Hepatocyte (in vitro differentiated cells): ENCODE data around the gene AP3M1. TPM values are rescaled to one million over a fixed set of nuclear protein-coding genes. Genes with fewer than 3 reads are reported as not detected.

ENCODE experiments used
- DNase-seq: peaks from one replicate; pipeline ENCODE4 v3.0.0-alpha.2; 2016; ENCODE audit warnings: low spot score
- H2AFZ ChIP-seq: fragments of 200-600 bp; sonication (generic); 2 replicates; pipeline ENCODE4 v1.6.0; 2016; ENCODE audit warnings: antibody characterized with exemption, mild to moderate bottlenecking
- H3K27ac ChIP-seq: fragments of 200-600 bp; sonication (generic); 2 replicates; pipeline ENCODE4 v1.5.1; 2016; ENCODE audit warnings: mild to moderate bottlenecking
- H3K27me3 ChIP-seq: fragments of 200-600 bp; sonication (generic); 2 replicates; pipeline ENCODE4 v1.6.1; 2016
- H3K36me3 ChIP-seq: fragments of 200-600 bp; sonication (generic); replicated peaks from 2 replicates; pipeline ENCODE4 v1.5.1; 2016; ENCODE audit warnings: low read depth; ENCODE audit not compliant: insufficient read depth
- H3K4me1 ChIP-seq: fragments of 200-600 bp; sonication (generic); 2 replicates; pipeline ENCODE4 v1.5.1; 2016; ENCODE audit warnings: mild to moderate bottlenecking, moderate library complexity; ENCODE audit not compliant: insufficient read depth
- H3K4me2 ChIP-seq: fragments of 200-600 bp; sonication (generic); 2 replicates; pipeline ENCODE4 v1.6.0; 2016
- H3K4me3 ChIP-seq: fragments of 200-600 bp; sonication (generic); 2 replicates; pipeline ENCODE4 v1.5.1; 2016; ENCODE audit warnings: mild to moderate bottlenecking
- H3K79me2 ChIP-seq: fragments of 200-600 bp; sonication (generic); 2 replicates; pipeline ENCODE4 v1.6.0; 2017; ENCODE audit warnings: mild to moderate bottlenecking
- H3K9me2 ChIP-seq: fragments of 200-600 bp; sonication (generic); replicated peaks from 2 replicates; pipeline ENCODE4 v1.6.0; 2017; ENCODE audit warnings: mild to moderate bottlenecking; ENCODE audit not compliant: insufficient read depth
- H3K9me3 ChIP-seq: fragments of 200-600 bp; sonication (generic); 2 replicates; pipeline ENCODE4 v1.5.1; 2016; ENCODE audit warnings: low read depth, mild to moderate bottlenecking
- H4K20me1 ChIP-seq: fragments of 200-600 bp; sonication (generic); 2 replicates; pipeline ENCODE4 v1.6.0; 2016; ENCODE audit warnings: mild to moderate bottlenecking; ENCODE audit not compliant: insufficient read depth, poor library complexity, severe bottlenecking
- CTCF ChIP-seq: fragments of 200-600 bp; sonication (generic); IDR thresholded peaks from 2 replicates; pipeline ENCODE4 v1.5.1; 2016; ENCODE audit warnings: antibody characterized with exemption, mild to moderate bottlenecking; ENCODE audit not compliant: poor library complexity
- EZH2 ChIP-seq: fragments of 200-600 bp; sonication (generic); IDR thresholded peaks from 2 replicates; pipeline ENCODE4 v1.6.1; 2016; ENCODE audit warnings: antibody characterized with exemption, mild to moderate bottlenecking, borderline replicate concordance
- EZH2phosphoT487 ChIP-seq: fragments of 200-600 bp; sonication (generic); IDR thresholded peaks from one replicate; pipeline ENCODE4 v1.6.1; 2018; ENCODE audit warnings: antibody characterized with exemption, mild to moderate bottlenecking, low read depth, moderate library complexity; ENCODE audit not compliant: unreplicated experiment, severe bottlenecking
- WGBS: methylation state at CpG from one replicate; pipeline ENCODE4 v1.1.6; 2016; ENCODE audit warnings: low lambda C conversion rate; ENCODE audit errors: missing lambda C conversion rate; 5-methylcytosine and 5-hydroxymethylcytosine counted together
- polyA plus RNA-seq: library from polyadenylated mRNA; unstranded; fragments of >200 nt; fragmentation: Nextera tagmentation; extraction: Ambion mirVana; gene quantifications from 2 replicates; pipeline ENCODE4 v1.2.1, GENCODE V29; 2016
- total RNA-seq: library from RNA; depleted of rRNA; stranded (reverse); fragments of >200 nt; gene quantifications from 2 replicates; pipeline ENCODE4 v1.2.3, GENCODE V29; 2014

The AP3M1 gene
- total and polyA plus RNA-seq, 2 experiments from 2014 or later: 28.2 to 35.0 TPM

GRCh38 chr10:74121368-74121767 lies 29.3 kb downstream of the AP3M1 start:
- Histone ChIP-seq H2AFZ (no peak overlapping the region), H3K27me3 (no peaks in the 10 kb centered on the region), H3K9me3 (no peaks in the 10 kb centered on the region), H3K4me3 (no peak overlapping the region), H4K20me1 (no peaks in the 10 kb centered on the region), H3K4me1 (peaks cover 6% of the 10 kb centered on the region), H3K36me3 (no peaks in the 10 kb centered on the region), H3K4me2 (no peak overlapping the region), H3K79me2 (no peaks in the 10 kb centered on the region), H3K27ac (peak overlapping the region; percentile 7), H3K9me2 (no peaks in the 10 kb centered on the region)
- no peak for DNase-seq
- 68% methylated on average over 1 of the region's 1 CpG for WGBS
- TF ChIP-seq EZH2phosphoT487: no peak
- no peak for TF ChIP-seq CTCF
- TF ChIP-seq EZH2: no peak

DNA sequence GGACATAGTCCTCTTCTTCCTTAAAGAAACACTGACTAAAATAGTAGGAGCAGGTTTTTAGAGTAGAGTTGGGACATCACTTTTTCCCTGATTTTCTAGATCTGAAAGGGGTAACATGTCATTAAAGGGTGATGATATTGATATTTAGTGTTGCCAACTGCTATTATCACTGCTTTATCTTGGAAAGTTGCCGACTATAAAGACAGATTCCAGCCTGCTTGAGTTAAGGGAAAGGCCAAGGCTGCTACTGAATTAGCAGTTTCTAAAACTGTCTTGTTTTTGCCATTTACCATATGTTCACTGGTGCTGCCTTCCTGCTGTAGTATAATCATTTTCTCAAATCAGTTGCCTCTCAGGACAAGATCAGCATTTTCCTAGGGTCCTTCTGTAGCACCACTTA lies 29.7 kb downstream of the AP3M1 start:
- DNase-seq: no peak
- no peaks in the 10 kb centered on the region for H4K20me1 ChIP-seq
- no peak overlapping the region for H2AFZ ChIP-seq
- no peaks in the 10 kb centered on the region for H3K9me3 ChIP-seq
- H3K36me3 ChIP-seq: no peaks in the 10 kb centered on the region
- H3K4me3 ChIP-seq: no peak overlapping the region
- no peaks in the 10 kb centered on the region for H3K79me2 ChIP-seq
- no peaks in the 10 kb centered on the region for H3K9me2 ChIP-seq
- H3K27ac ChIP-seq: peak overlapping the region; percentile 7
- H3K4me1 ChIP-seq: peaks cover 6% of the 10 kb centered on the region
- H3K27me3 ChIP-seq: no peaks in the 10 kb centered on the region
- TF ChIP-seq CTCF (no peak), EZH2phosphoT487 (no peak), EZH2 (no peak)
- 57% methylated on average over 1 of the region's 1 CpG for WGBS
- H3K4me2 ChIP-seq: no peak overlapping the region

DNA sequence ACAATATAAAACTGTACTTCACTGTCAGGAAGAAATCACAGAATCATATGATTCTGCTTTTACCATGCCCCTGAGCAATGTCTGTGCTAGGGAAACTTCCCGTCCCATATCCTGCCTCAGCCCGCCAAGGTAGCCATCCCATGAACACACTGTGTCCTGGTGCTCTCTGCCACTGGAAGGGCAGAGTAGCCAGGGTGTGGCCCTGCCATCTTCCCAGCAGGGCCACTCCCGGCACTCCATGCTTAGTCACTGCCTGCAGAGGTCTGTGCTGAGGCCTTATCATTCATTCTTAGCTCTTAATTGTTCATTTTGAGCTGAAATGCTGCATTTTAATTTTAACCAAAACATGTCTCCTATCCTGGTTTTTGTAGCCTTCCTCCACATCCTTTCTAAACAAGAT lies 31.8 kb downstream of the AP3M1 start:
- no peaks in the 10 kb centered on the region for H3K27me3 ChIP-seq
- H3K27ac ChIP-seq: no peak overlapping the region
- WGBS: 94% methylated on average over 3 of the region's 3 CpGs
- peaks cover 6% of the 10 kb centered on the region for H3K4me1 ChIP-seq
- TF ChIP-seq EZH2phosphoT487: no peak
- TF ChIP-seq CTCF: no peak
- no peak for TF ChIP-seq EZH2
- H3K4me2 ChIP-seq: no peak overlapping the region
- H4K20me1 ChIP-seq: no peaks in the 10 kb centered on the region
- no peaks in the 10 kb centered on the region for H3K9me2 ChIP-seq
- no peaks in the 10 kb centered on the region for H3K36me3 ChIP-seq
- no peaks in the 10 kb centered on the region for H3K9me3 ChIP-seq
- H3K4me3 ChIP-seq: no peak overlapping the region
- H3K79me2 ChIP-seq: no peaks in the 10 kb centered on the region
- no peak for DNase-seq
- H2AFZ ChIP-seq: no peak overlapping the region

DNA sequence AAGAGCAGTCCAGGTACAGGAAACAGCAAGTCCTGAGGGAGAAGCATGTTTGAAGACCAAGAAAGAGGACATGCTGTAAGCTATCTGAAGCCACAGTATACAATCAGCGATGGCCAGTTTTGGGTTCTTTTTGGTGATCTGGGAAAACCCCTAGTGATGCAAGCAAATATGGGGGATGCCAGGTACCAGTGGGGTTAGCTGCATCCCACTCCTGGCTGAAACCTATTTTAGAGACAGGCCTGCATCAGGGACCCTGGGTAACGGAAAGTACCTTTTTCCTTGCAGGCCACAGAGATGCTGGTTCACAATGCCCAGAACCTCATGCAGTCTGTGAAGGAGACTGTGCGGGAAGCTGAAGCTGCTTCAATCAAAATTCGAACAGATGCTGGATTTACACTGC lies 32.9 kb downstream of the AP3M1 start:
- Histone ChIP-seq H3K9me3 (no peaks in the 10 kb centered on the region), H3K4me2 (no peak overlapping the region), H3K36me3 (no peaks in the 10 kb centered on the region), H3K79me2 (no peaks in the 10 kb centered on the region), H3K27me3 (no peaks in the 10 kb centered on the region), H3K4me3 (no peak overlapping the region), H2AFZ (no peak overlapping the region), H3K4me1 (peaks cover 6% of the 10 kb centered on the region), H4K20me1 (no peaks in the 10 kb centered on the region), H3K27ac (no peak overlapping the region), H3K9me2 (no peaks in the 10 kb centered on the region)
- no peak for DNase-seq
- TF ChIP-seq EZH2phosphoT487 (no peak), CTCF (no peak), EZH2 (no peak)
- WGBS: 96% methylated on average over 4 of the region's 4 CpGs
